GM12878 (cell line): ENCODE results near the gene ARL3. TPM values are rescaled to one million over a fixed set of nuclear protein-coding genes. Genes with fewer than 3 reads are reported as not detected.

Source experiments
- ATAC-seq: fragments of 200-7000 bp; cut with Tn5 transposase; 3 replicates; pipeline ENCODE4 v1.9.1; 2020; ENCODE audit warnings: mild to moderate bottlenecking, moderate library complexity
- BruUV-seq: library from RNA; stranded (reverse); fragments of 400-500 nt; replicated peaks from 2 replicates; lab custom pipeline; 2021; lab: Mats Ljungman, UMichigan
- CTCF ChIA-PET: fragments of 300-600 bp; sonication (Branson Sonifier 250); formaldehyde crosslinking; extraction: SDS; loops from one replicate; lab custom pipeline; 2021; ENCODE audit warnings: inconsistent platforms; lab: Yijun Ruan, JAX
- POLR2A ChIA-PET: fragments of 350-600 bp; formaldehyde crosslinking; extraction: SDS; loops from one replicate; lab custom pipeline; 2021; ENCODE audit warnings: inconsistent platforms; lab: Charles Lee
- RAD21 ChIA-PET: fragments of 300-600 bp; sonication (Branson Sonifier 250); formaldehyde crosslinking; loops from one replicate; lab custom pipeline; 2023; ENCODE audit warnings: antibody characterized with exemption; ENCODE audit not compliant: unreplicated experiment; lab: Charles Lee
- SMC1A ChIA-PET: fragments of 300-600 bp; sonication (Branson Sonifier 250); formaldehyde crosslinking; loops from one replicate; lab custom pipeline; 2023; ENCODE audit not compliant: unreplicated experiment, uncharacterized antibody; lab: Charles Lee
- DNase-seq: peaks from one replicate; pipeline ENCODE4 v3.0.0-alpha.2; 2011; ENCODE audit warnings: low read depth, low spot score
- FAIRE-seq: peaks from 3 replicates; lab custom pipeline; 2011; peaks lifted over from hg19 to GRCh38; lab: Jason Lieb, UNC
- H2AFZ ChIP-seq: 2 replicates; pipeline ENCODE4 v1.6.0; 2011; ENCODE audit warnings: low read depth, low read length, control low read depth; ENCODE audit not compliant: control insufficient read depth
- H3K27ac ChIP-seq: 2 replicates; pipeline ENCODE4 v1.5.1; 2011; ENCODE audit warnings: control low read depth; ENCODE audit not compliant: control insufficient read depth, insufficient read depth
- H3K27me3 ChIP-seq, 2 experiments: replicated peaks in 1 of 2; 2 replicates each; pipeline versions ENCODE4 v1.6.0 to v1.6.1; 2011; ENCODE audit warnings: low read length in 1 of 2; ENCODE audit not compliant: control insufficient read depth in 2 of 2, insufficient read depth in 2 of 2
- H3K36me3 ChIP-seq, 2 experiments: 2 replicates each; pipeline ENCODE4 v1.5.1; 2011; ENCODE audit warnings: low read length in 1 of 2; ENCODE audit not compliant: control insufficient read depth in 2 of 2, insufficient read depth in 2 of 2
- H3K4me1 ChIP-seq: 2 replicates; pipeline ENCODE4 v1.6.1; 2011; ENCODE audit warnings: mild to moderate bottlenecking, low read length, moderate library complexity, mixed read lengths; ENCODE audit not compliant: control insufficient read depth, insufficient read depth
- H3K4me2 ChIP-seq: 2 replicates; pipeline ENCODE4 v1.6.0; 2011; ENCODE audit warnings: control low read depth; ENCODE audit not compliant: control insufficient read depth, insufficient read depth
- H3K4me3 ChIP-seq: fragments of 200-600 bp; sonication (generic); 2 replicates; pipeline ENCODE4 v1.5.1; 2016
- H3K79me2 ChIP-seq: 2 replicates; pipeline ENCODE4 v1.6.0; 2011; ENCODE audit warnings: low read length; ENCODE audit not compliant: control insufficient read depth, insufficient read depth
- H3K9ac ChIP-seq: 2 replicates; pipeline ENCODE4 v1.8.0; 2011; ENCODE audit warnings: low read length, control low read depth, mixed read lengths; ENCODE audit not compliant: control insufficient read depth, insufficient read depth
- H3K9me3 ChIP-seq: replicated peaks from 3 replicates; pipeline ENCODE4 v1.5.1; 2011; ENCODE audit warnings: mild to moderate bottlenecking, low read length; ENCODE audit not compliant: control insufficient read depth, insufficient read depth
- H4K20me1 ChIP-seq: 2 replicates; pipeline ENCODE4 v1.6.0; 2011; ENCODE audit not compliant: control insufficient read depth, insufficient read depth
- EGR1 ChIP-seq, 2 experiments: IDR thresholded peaks; 1 replicate in 1 of 2; 2 replicates in 1 of 2; pipeline ENCODE4 v1.6.1; 2011 to 2012; ENCODE audit warnings: low read depth in 2 of 2, low read length in 2 of 2, borderline replicate concordance in 1 of 2, mild to moderate bottlenecking in 1 of 2, moderate library complexity in 1 of 2
- EZH2 ChIP-seq: IDR thresholded peaks from 2 replicates; pipeline ENCODE4 v1.6.1; 2012; ENCODE audit warnings: low read depth, mild to moderate bottlenecking, control low read depth, inconsistent platforms, low read length, borderline replicate concordance; ENCODE audit not compliant: control insufficient read depth
- YY1 ChIP-seq: IDR thresholded peaks from 2 replicates; pipeline ENCODE4 v1.6.1; 2011; ENCODE audit warnings: low read depth, mild to moderate bottlenecking, low read length
- WGBS: methylation state at CpG from one replicate; pipeline ENCODE4 v1.1.6; 2016; ENCODE audit warnings: low lambda C conversion rate; ENCODE audit not compliant: insufficient replicate concordance, insufficient coverage; ENCODE audit errors: missing lambda C conversion rate; 5-methylcytosine and 5-hydroxymethylcytosine counted together
- in situ Hi-C: fragments of 300-500 bp; cut with MboI; formaldehyde crosslinking; loops from 9 replicates; pipeline ENCODE4 v1.14.3; 2018; ENCODE audit warnings: mixed read lengths
- intact Hi-C: fragments of 100-400 bp; cut with micrococcal nuclease; formaldehyde crosslinking; loops from one replicate; pipeline ENCODE4 v1.14.2; 2022; ENCODE audit not compliant: unreplicated experiment
- polyA plus RNA-seq, 11 experiments: library from polyadenylated mRNA; depleted of rRNA in 4 of 11; unstranded in 6 of 11; stranded (reverse) in 5 of 11; fragments of >200 nt; fragmentation: Nextera tagmentation in 4 of 11; fragmentation: Illumina TruSeq in 1 of 11; extraction: Ambion mirVana in 4 of 11; extraction: Trizol in 1 of 11; gene quantifications; 1 replicate in 1 of 11; 2 replicates in 10 of 11; pipeline versions ENCODE4 v1.2.1 to v1.2.3, GENCODE V29; 2011 to 2016; ENCODE audit warnings: inconsistent platforms in 2 of 11, missing spikeins in 2 of 11, low read depth in 1 of 11
- total RNA-seq, 4 experiments: library from RNA; depleted of rRNA in 3 of 4; stranded (reverse); fragments of >200 nt in 3 of 4; fragmentation: Illumina TruSeq in 1 of 4; extraction: Trizol in 1 of 4; gene quantifications; 2 replicates each; pipeline versions ENCODE4 v1.2.1 to v1.2.3, GENCODE V29; 2013 to 2021
- TF ChIP-seq, protein P1 (sequence below): fragments of 450-650 bp; IDR thresholded peaks from 2 replicates; pipeline ENCODE4 v1.6.1; 2016; ENCODE audit warnings: mild to moderate bottlenecking
- TF ChIP-seq, protein P2 (sequence below): fragments of 450-650 bp; conservative IDR thresholded peaks from 2 replicates; pipeline ENCODE4 v1.6.1; 2017; ENCODE audit warnings: mild to moderate bottlenecking, moderate library complexity

The ARL3 gene
- total and polyA plus RNA-seq, 10 of the 15 experiments (the other 5 are each of a cell fraction or from before 2014, with no cell fraction given) = 4.9 to 26.1 (median 11.0) TPM

DNA sequence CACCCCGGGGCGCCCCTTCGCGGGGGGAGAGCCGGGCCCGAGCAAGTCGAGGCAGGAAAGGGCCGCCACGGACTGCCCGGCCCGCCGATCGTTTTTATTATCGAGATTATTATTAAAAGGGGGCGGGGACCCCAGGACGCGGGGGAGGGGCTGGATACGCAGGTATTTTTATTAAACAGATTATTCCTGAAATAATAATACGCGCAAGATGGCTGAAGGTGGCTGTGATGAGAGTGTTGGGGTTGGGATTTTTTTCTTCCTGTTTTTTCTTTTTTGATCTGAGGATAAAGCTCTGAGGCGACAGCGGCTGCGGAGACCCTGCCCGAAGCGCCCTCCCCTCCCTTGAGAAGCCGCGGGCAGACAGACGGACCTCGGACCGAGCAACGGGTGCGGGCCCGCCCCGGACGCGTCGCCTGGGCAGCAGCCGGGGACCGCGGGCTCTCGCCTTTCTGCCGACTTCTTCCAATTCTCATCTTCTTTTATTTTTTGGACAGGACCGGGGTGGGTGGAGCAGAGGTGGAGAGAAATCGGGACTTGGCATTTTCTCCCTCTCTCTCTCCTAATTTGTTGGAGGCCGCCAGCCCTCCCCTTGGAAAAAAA is 71.4 kb downstream of the ARL3 start:
- Histone ChIP-seq H3K36me3 (no peaks in the 10 kb centered on the region), H3K4me1 (peaks cover 14% of the 10 kb centered on the region), H3K9me3 (no peaks in the 10 kb centered on the region), H4K20me1 (no peaks in the 10 kb centered on the region), H3K27ac (peak overlapping the region; percentile 96), H3K4me3 (peak overlapping the region; percentile 93), H3K79me2 (peaks cover 54% of the 10 kb centered on the region), H3K9ac (peak overlapping the region; percentile 99), H2AFZ (peak overlapping the region; percentile 68), H3K4me2 (peak overlapping the region; percentile 44; the same call in 1 of the 2 replicates), H3K27me3 (no peaks in the 10 kb centered on the region)
- in situ Hi-C loops (no loop called here), intact Hi-C loops (loop anchor here (10.0 kb wide), 2 partner anchors 248 to 552 kb away; partner anchors contain the start of genes NFKB2 and NT5C2)
- DNase-seq (no peak), ATAC-seq (no peak), FAIRE-seq (no peak)
- POLR2A ChIA-PET = interaction anchor here (0.5 to 3.6 kb wide), 10 partner anchors 8 to 247 kb away, joined by 3 to 38 read pairs (median 4); partner anchors contain the start of genes ARL3, NFKB2 and SFXN2
- under 1% methylated on average over 38 of the region's 45 CpGs for WGBS
- BruUV-seq = TSS peak; percentile 60
- TF ChIP-seq EZH2 (no peak), YY1 (peak; percentile 56; the same call in 1 of the 2 replicates), EGR1 (IDR thresholded peaks at IDR 0.05; ENCODE audit: borderline replicate concordance in 1 of 2, low read depth in 2 of 2, low read length in 2 of 2) (peak in 1 of 2 experiments; percentile 6; a peak in 1 of 3 replicates)
- TF ChIP-seq, protein P1, sequence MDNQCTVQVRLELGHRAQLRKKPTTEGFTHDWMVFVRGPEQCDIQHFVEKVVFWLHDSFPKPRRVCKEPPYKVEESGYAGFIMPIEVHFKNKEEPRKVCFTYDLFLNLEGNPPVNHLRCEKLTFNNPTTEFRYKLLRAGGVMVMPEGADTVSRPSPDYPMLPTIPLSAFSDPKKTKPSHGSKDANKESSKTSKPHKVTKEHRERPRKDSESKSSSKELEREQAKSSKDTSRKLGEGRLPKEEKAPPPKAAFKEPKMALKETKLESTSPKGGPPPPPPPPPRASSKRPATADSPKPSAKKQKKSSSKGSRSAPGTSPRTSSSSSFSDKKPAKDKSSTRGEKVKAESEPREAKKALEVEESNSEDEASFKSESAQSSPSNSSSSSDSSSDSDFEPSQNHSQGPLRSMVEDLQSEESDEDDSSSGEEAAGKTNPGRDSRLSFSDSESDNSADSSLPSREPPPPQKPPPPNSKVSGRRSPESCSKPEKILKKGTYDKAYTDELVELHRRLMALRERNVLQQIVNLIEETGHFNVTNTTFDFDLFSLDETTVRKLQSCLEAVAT = peak; percentile 62; the same call in 1 of the 2 replicates
- TF ChIP-seq, protein P2, sequence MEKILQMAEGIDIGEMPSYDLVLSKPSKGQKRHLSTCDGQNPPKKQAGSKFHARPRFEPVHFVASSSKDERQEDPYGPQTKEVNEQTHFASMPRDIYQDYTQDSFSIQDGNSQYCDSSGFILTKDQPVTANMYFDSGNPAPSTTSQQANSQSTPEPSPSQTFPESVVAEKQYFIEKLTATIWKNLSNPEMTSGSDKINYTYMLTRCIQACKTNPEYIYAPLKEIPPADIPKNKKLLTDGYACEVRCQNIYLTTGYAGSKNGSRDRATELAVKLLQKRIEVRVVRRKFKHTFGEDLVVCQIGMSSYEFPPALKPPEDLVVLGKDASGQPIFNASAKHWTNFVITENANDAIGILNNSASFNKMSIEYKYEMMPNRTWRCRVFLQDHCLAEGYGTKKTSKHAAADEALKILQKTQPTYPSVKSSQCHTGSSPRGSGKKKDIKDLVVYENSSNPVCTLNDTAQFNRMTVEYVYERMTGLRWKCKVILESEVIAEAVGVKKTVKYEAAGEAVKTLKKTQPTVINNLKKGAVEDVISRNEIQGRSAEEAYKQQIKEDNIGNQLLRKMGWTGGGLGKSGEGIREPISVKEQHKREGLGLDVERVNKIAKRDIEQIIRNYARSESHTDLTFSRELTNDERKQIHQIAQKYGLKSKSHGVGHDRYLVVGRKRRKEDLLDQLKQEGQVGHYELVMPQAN = 0 out of 2 replicates have a peak, but pooled peaks have one; percentile 5
- CTCF ChIA-PET = interaction anchor here (0.6 to 1.8 kb wide), 5 partner anchors 33 to 358 kb away, joined by 3 to 9 read pairs (median 4); partner anchors contain the start of genes ARL3 and SFXN2
- RAD21 ChIA-PET = interaction anchor here (1.1 to 2.1 kb wide), 7 partner anchors 8 to 138 kb away, joined by 3 to 11 read pairs (median 7); partner anchors contain the start of genes ARL3 and SFXN2
- SMC1A ChIA-PET = interaction anchor here (0.7 to 2.2 kb wide), 4 partner anchors 9 to 372 kb away, joined by 3 to 6 read pairs (median 4); no protein-coding TSS in a partner anchor
